Breast epithelium (tissue), 4 donors: Measurements from ENCODE around the gene CRTAP. TPM values are rescaled to one million over a fixed set of nuclear protein-coding genes. Genes with fewer than 3 reads are reported as not detected.
"Not testable (repeated sequence)": the region's sequence is repeated elsewhere in the genome, so short reads cannot be mapped to it uniquely, and the experiment has no call there.

Experiments used
- DNase-seq, 2 donors: peaks; one replicate each; pipeline ENCODE4 v3.0.0-alpha.2; 2019; ENCODE audit warnings: low spot score in 2 of 2
- H3K27ac ChIP-seq, 2 donors: fragments of 200-600 bp; sonication (generic) in 1 of 2; one replicate each; pipeline ENCODE4 v1.5.1; 2016 to 2019; ENCODE audit warnings: mild to moderate bottlenecking in 1 of 2
- H3K27me3 ChIP-seq, 2 donors: fragments of 200-600 bp; sonication (generic) in 1 of 2; one replicate each; pipeline versions ENCODE4 v1.5.1 to v1.6.0; 2017 to 2019; ENCODE audit warnings: control low read depth in 1 of 2, mild to moderate bottlenecking in 1 of 2
- H3K36me3 ChIP-seq: fragments of 200-600 bp; one replicate; pipeline ENCODE4 v1.5.1; 2019
- H3K4me1 ChIP-seq, 2 donors: fragments of 200-600 bp; sonication (generic); one replicate each; pipeline ENCODE4 v1.5.1; 2016 to 2019; ENCODE audit warnings: control low read depth in 1 of 2
- H3K4me3 ChIP-seq, 3 donors: fragments of 200-600 bp; sonication (generic); 1 replicate in 2 of 3; 2 replicates in 1 of 3; pipeline ENCODE4 v1.5.1; 2016 to 2019; ENCODE audit warnings: mild to moderate bottlenecking in 3 of 3, moderate library complexity in 2 of 3
- H3K9me3 ChIP-seq, 2 donors: fragments of 200-600 bp; sonication (generic) in 1 of 2; one replicate each; pipeline ENCODE4 v1.5.1; 2016 to 2019; ENCODE audit warnings: control low read depth in 1 of 2
- CTCF ChIP-seq, 3 donors: fragments of 450-650 bp; IDR thresholded peaks; one replicate each; pipeline ENCODE4 v1.5.1; 2016 to 2017; ENCODE audit warnings: antibody characterized with exemption in 3 of 3, mild to moderate bottlenecking in 3 of 3, moderate library complexity in 3 of 3
- POLR2A ChIP-seq: fragments of 450-650 bp; IDR thresholded peaks from one replicate; pipeline ENCODE4 v1.6.1; 2016; ENCODE audit warnings: antibody characterized with exemption, mild to moderate bottlenecking, moderate library complexity
- POLR2AphosphoS5 ChIP-seq, 3 donors: sonication (generic); formaldehyde crosslinking; IDR thresholded peaks; one replicate each; pipeline ENCODE4 v1.6.1; 2017; ENCODE audit warnings: antibody characterized with exemption in 3 of 3
- intact Hi-C: fragments of 100-400 bp; cut with DNase I; formaldehyde crosslinking; loops from one replicate; pipeline ENCODE4 v1.15.1; 2023; ENCODE audit warnings: low total_unique reads
- total RNA-seq, 3 donors: library from RNA; depleted of rRNA; stranded (reverse); fragments of >200 nt; gene quantifications; one replicate each; pipeline ENCODE4 v1.1.0, GENCODE V29; 2016

CRTAP gene
- total RNA-seq, 3 donors from 2014 or later, result 158 to 535 (median 180) TPM

- DNase-seq, result no peak
- H3K27me3 ChIP-seq, result no peaks in the 10 kb centered on the region
- H3K4me3 ChIP-seq, result no peak overlapping the region
- TF ChIP-seq POLR2A, result no peak
- TF ChIP-seq POLR2AphosphoS5 (IDR thresholded peaks at IDR 0.05), result no peak
- no peak for TF ChIP-seq CTCF (IDR thresholded peaks at IDR 0.05)
- H3K9me3 ChIP-seq, result no peaks in the 10 kb centered on the region
- H3K27ac ChIP-seq, result no peak overlapping the region
- intact Hi-C loops, result no loop called here
- no peaks in the 10 kb centered on the region for H3K36me3 ChIP-seq
- no peaks in the 10 kb centered on the region for H3K4me1 ChIP-seq
Measured at GRCh38 chr3:33071946-33072345, 41.9 kb upstream of the CRTAP start.

GRCh38 chr3:33074217-33075067 is 39.4 kb upstream of the CRTAP start:
- H3K27me3 ChIP-seq, result no peaks in the 10 kb centered on the region
- intact Hi-C loops, result no loop called here
- no peaks in the 10 kb centered on the region for H3K9me3 ChIP-seq
- H3K36me3 ChIP-seq, result no peaks in the 10 kb centered on the region
- H3K27ac ChIP-seq, result no peak overlapping the region
- no peaks in the 10 kb centered on the region for H3K4me1 ChIP-seq
- peak in 1 of 2 donors; percentile 22 for DNase-seq
- TF ChIP-seq CTCF (IDR thresholded peaks at IDR 0.05) (peak; percentile 27 to 66 (median 64)), POLR2AphosphoS5 (IDR thresholded peaks at IDR 0.05) (no peak)
- H3K4me3 ChIP-seq, result no peak overlapping the region

GRCh38 chr3:33075995-33076394 is 37.8 kb upstream of the CRTAP start:
- H3K9me3 ChIP-seq, result no peaks in the 10 kb centered on the region
- intact Hi-C loops, result no loop called here
- no peak overlapping the region for H3K27ac ChIP-seq
- no peak for DNase-seq
- no peaks in the 10 kb centered on the region for H3K27me3 ChIP-seq
- H3K4me3 ChIP-seq, result no peak overlapping the region
- TF ChIP-seq POLR2A (no peak), POLR2AphosphoS5 (IDR thresholded peaks at IDR 0.05) (no peak), CTCF (IDR thresholded peaks at IDR 0.05) (no peak)
- H3K4me1 ChIP-seq, result no peaks in the 10 kb centered on the region
- no peaks in the 10 kb centered on the region for H3K36me3 ChIP-seq

DNA sequence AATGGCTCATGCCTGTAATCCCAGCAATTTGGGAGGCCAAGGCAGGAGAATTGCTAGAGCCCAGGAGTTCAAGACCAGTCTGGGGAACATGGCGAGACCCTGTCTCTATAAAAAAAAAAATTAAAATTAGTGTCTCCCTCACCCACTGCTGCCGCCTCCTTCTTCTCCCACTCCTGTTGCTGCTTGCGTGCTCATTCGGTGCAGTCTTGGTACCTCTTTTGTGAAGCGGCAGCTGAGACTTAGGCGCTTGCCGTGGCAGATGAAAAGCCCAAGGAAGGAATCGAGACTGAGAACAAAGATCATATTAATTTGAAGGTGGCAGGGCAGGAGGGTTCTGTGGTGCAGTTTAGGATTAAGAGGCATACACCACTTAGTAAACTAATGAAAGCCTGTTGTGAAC is 36.9 kb upstream of the CRTAP start:
- no peaks in the 10 kb centered on the region for H3K36me3 ChIP-seq
- DNase-seq, result no peak
- no peak overlapping the region for H3K4me3 ChIP-seq
- no peaks in the 10 kb centered on the region for H3K9me3 ChIP-seq
- intact Hi-C loops, result no loop called here
- TF ChIP-seq CTCF (IDR thresholded peaks at IDR 0.05) (no peak), POLR2A (no peak), POLR2AphosphoS5 (IDR thresholded peaks at IDR 0.05) (no peak)
- H3K27ac ChIP-seq, result no peak overlapping the region
- H3K27me3 ChIP-seq, result no peaks in the 10 kb centered on the region
- no peaks in the 10 kb centered on the region for H3K4me1 ChIP-seq

- H3K36me3 ChIP-seq, result no peaks in the 10 kb centered on the region
- H3K27ac ChIP-seq, result no peak overlapping the region
- intact Hi-C loops, result no loop called here
- H3K27me3 ChIP-seq, result no peaks in the 10 kb centered on the region
- DNase-seq, result no peak
- H3K9me3 ChIP-seq, result no peaks in the 10 kb centered on the region
- no peak overlapping the region for H3K4me3 ChIP-seq
- TF ChIP-seq POLR2A (no peak), CTCF (IDR thresholded peaks at IDR 0.05) (no peak), POLR2AphosphoS5 (IDR thresholded peaks at IDR 0.05) (no peak)
- no peaks in the 10 kb centered on the region for H3K4me1 ChIP-seq
Measured at GRCh38 chr3:33077976-33078375, 35.8 kb upstream of the CRTAP start.

- H3K36me3 ChIP-seq, H3K27me3 ChIP-seq, H3K4me3 ChIP-seq, intact Hi-C loops, DNase-seq, H3K9me3 ChIP-seq, H3K4me1 ChIP-seq, H3K27ac ChIP-seq: not testable (repeated sequence)
Measured at GRCh38 chr3:33079813-33080212, 34.0 kb upstream of the CRTAP start.
